H1 (cell line): ENCODE data around the gene SYNGR3. TPM values are rescaled to one million over a fixed set of nuclear protein-coding genes. Genes with fewer than 3 reads are reported as not detected.

Source experiments
- CTCF ChIA-PET: fragments of 300-600 bp; sonication (Branson Sonifier 250); formaldehyde crosslinking; loops from one replicate; lab custom pipeline; 2021; ENCODE audit not compliant: partially characterized antibody; lab: Charles Lee
- POLR2A ChIA-PET: fragments of 300-600 bp; sonication (Branson Sonifier 250); formaldehyde crosslinking; loops from one replicate; lab custom pipeline; 2021; ENCODE audit warnings: inconsistent platforms; ENCODE audit not compliant: partially characterized antibody; lab: Charles Lee
- DNase-seq, 2 experiments: peaks; one replicate each; pipeline versions ENCODE4 v3.0.0 to v3.0.0-alpha.2; 2010 to 2022; ENCODE audit warnings: low spot score in 2 of 2, low read depth in 1 of 2, mixed read lengths in 1 of 2
- FAIRE-seq: peaks from 2 replicates; lab custom pipeline; 2011; peaks lifted over from hg19 to GRCh38; lab: Jason Lieb, UNC
- H2AFZ ChIP-seq: 2 replicates; pipeline ENCODE4 v1.8.1; 2012; ENCODE audit warnings: low read length, inconsistent platforms
- H2AK5ac ChIP-seq: 2 replicates; pipeline ENCODE4 v1.6.1; 2013; ENCODE audit warnings: low read depth, low read length
- H2BK120ac ChIP-seq: replicated peaks from 2 replicates; pipeline ENCODE3; 2013; ENCODE audit warnings: low read depth, low read length, inconsistent platforms
- H2BK12ac ChIP-seq: 2 replicates; pipeline ENCODE4 v1.6.1; 2013; ENCODE audit warnings: low read depth, low read length
- H2BK15ac ChIP-seq: 2 replicates; pipeline ENCODE4 v1.6.1; 2013; ENCODE audit warnings: low read length
- H2BK20ac ChIP-seq: 2 replicates; pipeline ENCODE4 v1.6.1; 2013; ENCODE audit warnings: low read length
- H2BK5ac ChIP-seq: 2 replicates; pipeline ENCODE4 v1.6.1; 2013; ENCODE audit warnings: low read depth, low read length
- H3K14ac ChIP-seq: 2 replicates; pipeline ENCODE4 v1.6.1; 2013; ENCODE audit warnings: inconsistent platforms; ENCODE audit not compliant: insufficient read length
- H3K18ac ChIP-seq: 2 replicates; pipeline ENCODE4 v1.6.1; 2013; ENCODE audit warnings: low read length; ENCODE audit errors: extremely low read depth
- H3K23ac ChIP-seq: 2 replicates; pipeline ENCODE4 v1.6.1; 2013; ENCODE audit warnings: inconsistent platforms; ENCODE audit not compliant: insufficient read length
- H3K23me2 ChIP-seq: 2 replicates; pipeline ENCODE4 v1.6.1; 2013; ENCODE audit warnings: low read depth, low read length
- H3K27ac ChIP-seq: 2 replicates; pipeline ENCODE4 v1.6.1; 2011; ENCODE audit warnings: low read depth, low read length, inconsistent platforms
- H3K27me3 ChIP-seq, 4 experiments: replicated peaks in 1 of 4; 1 replicate in 1 of 4; 2 replicates in 3 of 4; pipeline versions ENCODE4 v1.6.1 to v1.8.1; 2011 to 2013; ENCODE audit warnings: low read length in 3 of 4, mild to moderate bottlenecking in 3 of 4, inconsistent platforms in 2 of 4, mixed read lengths in 2 of 4, moderate library complexity in 1 of 4; ENCODE audit not compliant: control insufficient read depth in 3 of 4, insufficient read depth in 3 of 4; ENCODE audit errors: extremely low read depth in 1 of 4
- H3K36me3 ChIP-seq, 4 experiments: 2 replicates each; pipeline versions ENCODE4 v1.6.1 to v1.8.1; 2011 to 2013; ENCODE audit warnings: mild to moderate bottlenecking in 4 of 4, low read length in 3 of 4, moderate library complexity in 2 of 4, control low read depth in 1 of 4, inconsistent platforms in 1 of 4; ENCODE audit not compliant: insufficient read depth in 4 of 4, control insufficient read depth in 2 of 4
- H3K4ac ChIP-seq: replicated peaks from 2 replicates; pipeline ENCODE3; 2013; ENCODE audit warnings: low read length, low read depth, mixed read lengths, inconsistent platforms; ENCODE audit not compliant: insufficient read length
- H3K4me1 ChIP-seq, 4 experiments: replicated peaks in 1 of 4; 1 replicate in 1 of 4; 2 replicates in 3 of 4; pipeline versions ENCODE4 v1.6.1 to v1.8.1; 2011 to 2013; ENCODE audit warnings: low read length in 3 of 4, inconsistent platforms in 2 of 4, mixed read lengths in 1 of 4; ENCODE audit not compliant: insufficient read depth in 4 of 4, control insufficient read depth in 3 of 4
- H3K4me2 ChIP-seq, 2 experiments: 2 replicates each; pipeline versions ENCODE4 v1.6.1 to v1.8.1; 2011 to 2013; ENCODE audit warnings: low read depth in 2 of 2, low read length in 2 of 2, control low read depth in 1 of 2, inconsistent platforms in 1 of 2, mild to moderate bottlenecking in 1 of 2; ENCODE audit not compliant: insufficient read depth in 1 of 2
- H3K4me3 ChIP-seq, 4 experiments: fragments of 200-600, 300-600 bp in 1 of 4; sonication (generic), shearing (Covaris generic), sonication (Bioruptor Twin) in 1 of 4; 2 replicates each; pipeline versions ENCODE4 v1.5.1 to v1.8.1; 2011 to 2016; ENCODE audit warnings: low read length in 4 of 4, low read depth in 3 of 4, control low read depth in 2 of 4, inconsistent platforms in 2 of 4, mild to moderate bottlenecking in 2 of 4, mixed read lengths in 1 of 4, moderate library complexity in 1 of 4; ENCODE audit not compliant: insufficient read depth in 2 of 4; ENCODE audit errors: extremely low read depth in 1 of 4
- H3K56ac ChIP-seq: replicated peaks from 2 replicates; pipeline ENCODE3; 2013; ENCODE audit warnings: low read depth, mild to moderate bottlenecking, mixed read lengths, low read length, inconsistent platforms; ENCODE audit not compliant: insufficient read length
- H3K79me1 ChIP-seq: 2 replicates; pipeline ENCODE4 v1.6.1; 2013; ENCODE audit warnings: low read depth, low read length, control low read depth
- H3K79me2 ChIP-seq, 2 experiments: 2 replicates each; pipeline versions ENCODE4 v1.6.1 to v1.8.1; 2012 to 2013; ENCODE audit warnings: low read length in 2 of 2, mild to moderate bottlenecking in 2 of 2, inconsistent platforms in 1 of 2; ENCODE audit not compliant: insufficient read depth in 2 of 2, control insufficient read depth in 1 of 2
- H3K9ac ChIP-seq, 4 experiments: replicated peaks in 1 of 4; 1 replicate in 1 of 4; 2 replicates in 3 of 4; pipeline versions ENCODE4 v1.6.1 to v1.8.1; 2011 to 2013; ENCODE audit warnings: low read depth in 3 of 4, low read length in 3 of 4, control low read depth in 2 of 4, mild to moderate bottlenecking in 2 of 4, moderate library complexity in 2 of 4, inconsistent platforms in 1 of 4; ENCODE audit errors: extremely low read depth in 1 of 4
- H3K9me3 ChIP-seq, 2 experiments: 2 replicates each; pipeline versions ENCODE4 v1.6.1 to v1.8.1; 2012 to 2013; ENCODE audit warnings: mild to moderate bottlenecking in 2 of 2, moderate library complexity in 2 of 2, control low read depth in 1 of 2, inconsistent platforms in 1 of 2, low read depth in 1 of 2, low read length in 1 of 2, mixed read lengths in 1 of 2; ENCODE audit not compliant: insufficient read depth in 2 of 2
- H4K20me1 ChIP-seq, 2 experiments: replicated peaks in 1 of 2; 2 replicates each; pipeline versions ENCODE3 to v1.8.1; 2011 to 2013; ENCODE audit warnings: inconsistent platforms in 2 of 2, low read length in 2 of 2, mild to moderate bottlenecking in 1 of 2; ENCODE audit not compliant: insufficient read depth in 2 of 2, control insufficient read depth in 1 of 2
- H4K5ac ChIP-seq: 2 replicates; pipeline ENCODE4 v1.6.1; 2013; ENCODE audit warnings: low read length, low read depth, mixed read lengths, inconsistent platforms; ENCODE audit not compliant: insufficient read length
- H4K8ac ChIP-seq: 2 replicates; pipeline ENCODE4 v1.8.0; 2013; ENCODE audit warnings: mild to moderate bottlenecking, moderate library complexity, low read length, inconsistent platforms; ENCODE audit not compliant: insufficient read depth; ENCODE audit errors: extremely low read depth
- H4K91ac ChIP-seq: replicated peaks from 2 replicates; pipeline ENCODE3; 2013; ENCODE audit warnings: low read length, mixed read lengths, inconsistent platforms; ENCODE audit not compliant: insufficient read length
- POLR2AphosphoS5 ChIP-seq: IDR thresholded peaks from 2 replicates; pipeline ENCODE4 v1.6.1; 2011; ENCODE audit warnings: low read depth, low read length
- WGBS, 2 experiments: shearing (Covaris generic) in 1 of 2; methylation state at CpG; one replicate each; pipeline versions ENCODE4 v1.1.6 to v1.1.7; 2013 to 2015; ENCODE audit warnings: low lambda C conversion rate in 2 of 2, mixed read lengths in 2 of 2, inconsistent platforms in 1 of 2, low coverage in 1 of 2, missing lambda C conversion rate in 1 of 2; ENCODE audit not compliant: insufficient replicate concordance in 2 of 2, insufficient coverage in 1 of 2, insufficient read length in 1 of 2; ENCODE audit errors: extremely low coverage in 1 of 2, missing lambda C conversion rate in 1 of 2; 5-methylcytosine and 5-hydroxymethylcytosine counted together
- polyA plus RNA-seq, 7 experiments: library from polyadenylated mRNA; depleted of rRNA in 3 of 7; stranded (reverse) in 5 of 7; unstranded in 2 of 7; fragments of >200 nt in 5 of 7; fragments of 200-250 nt in 2 of 7; gene quantifications; 1 replicate in 5 of 7; 2 replicates in 1 of 7; 4 replicates in 1 of 7; pipeline versions ENCODE4 v1.2.1 to v1.2.3, GENCODE V29; 2011 to 2013; ENCODE audit warnings: missing spikeins in 2 of 7, mixed read lengths in 2 of 7
- total RNA-seq: library from RNA; stranded (reverse); fragmentation: NEBNext Ultra II Directional; extraction: Animal tissue kit (Norgen Biotek cat#: 25700); gene quantifications from 2 replicates; pipeline ENCODE4 v1.2.1, GENCODE V29; 2021

The SYNGR3 gene
- total and polyA plus RNA-seq, 2 of the 8 experiments (the other 6 are each of a cell fraction or from before 2014, with no cell fraction given), result 36.2 to 49.9 TPM

- 85% methylated on average over 7 of the region's 15 CpGs; no CpG with 5 or more reads in 1 of the 2 experiments for WGBS, 2 experiments
- no peak overlapping the region for H2BK15ac ChIP-seq
- H2AFZ ChIP-seq, result no peak overlapping the region
- H3K4me3 ChIP-seq, result no peak overlapping the region
- no peak overlapping the region for H3K14ac ChIP-seq
- no peak overlapping the region for H2BK120ac ChIP-seq
- H3K23me2 ChIP-seq, result peaks cover 1% of the 10 kb centered on the region; the same call in 1 of the 2 replicates
- H3K9ac ChIP-seq, result no peak overlapping the region
- H3K36me3 ChIP-seq, result no peaks in the 10 kb centered on the region
- peaks cover 0 to 9% of the 10 kb centered on the region in 2 experiments for H4K20me1 ChIP-seq
- H3K23ac ChIP-seq, result no peak overlapping the region
- H3K56ac ChIP-seq, result no peak overlapping the region
- no peak overlapping the region for H2AK5ac ChIP-seq
- H3K27me3 ChIP-seq, result peaks cover 0 to 8% (median 7%) of the 10 kb centered on the region in 4 experiments; a peak in 5 of 7 replicates
- H4K5ac ChIP-seq, result no peak overlapping the region
- H3K79me1 ChIP-seq, result no peaks in the 10 kb centered on the region
- H3K4me2 ChIP-seq, result no peak overlapping the region
- FAIRE-seq, result no peak
- H4K8ac ChIP-seq, result peak overlapping the region; percentile 51; the same call in 1 of the 2 replicates
- H2BK12ac ChIP-seq, result no peak overlapping the region
- H3K4me1 ChIP-seq, result peaks cover 0 to 6% (median 2%) of the 10 kb centered on the region in 4 experiments; a peak in 5 of 7 replicates
- H4K91ac ChIP-seq, result no peak overlapping the region
- no peak overlapping the region for H2BK20ac ChIP-seq
- no peak overlapping the region for H3K18ac ChIP-seq
- no peaks in the 10 kb centered on the region for H3K9me3 ChIP-seq
- H3K79me2 ChIP-seq, result no peaks in the 10 kb centered on the region
- H2BK5ac ChIP-seq, result no peak overlapping the region
- ChIA-PET POLR2A (interaction anchor here (0.8 to 2.4 kb wide), 4 partner anchors 9 to 119 kb away, joined by 3 to 9 read pairs (median 4); partner anchors contain the start of gene RPS2), CTCF (interaction anchor here (0.7 to 2.3 kb wide), 7 partner anchors 9 to 59 kb away, joined by 3 to 16 read pairs (median 5); partner anchors contain the start of gene NPW)
- no peak overlapping the region for H3K27ac ChIP-seq
- DNase-seq, result no peak
- no peak for TF ChIP-seq POLR2AphosphoS5
- H3K4ac ChIP-seq, result no peak overlapping the region
Observed at GRCh38 chr16:2032285-2033056, 42.7 kb downstream of the SYNGR3 start.
